HG03520 (cell line): ENCODE results near the gene PLCD4.

Experiments
- ATAC-seq: cut with Tn5 transposase; IDR thresholded peaks from one replicate; pipeline ENCODE4 v1.9.1; 2021; ENCODE audit warnings: mild to moderate bottlenecking, moderate library complexity; ENCODE audit not compliant: unreplicated experiment

The PLCD4 gene

GRCh38 chr2:218662377-218662776, 54.7 kb downstream of the PLCD4 start:
- no peak for ATAC-seq

- ATAC-seq = no peak
Measured at GRCh38 chr2:218662827-218663226, 55.1 kb downstream of the PLCD4 start.

DNA sequence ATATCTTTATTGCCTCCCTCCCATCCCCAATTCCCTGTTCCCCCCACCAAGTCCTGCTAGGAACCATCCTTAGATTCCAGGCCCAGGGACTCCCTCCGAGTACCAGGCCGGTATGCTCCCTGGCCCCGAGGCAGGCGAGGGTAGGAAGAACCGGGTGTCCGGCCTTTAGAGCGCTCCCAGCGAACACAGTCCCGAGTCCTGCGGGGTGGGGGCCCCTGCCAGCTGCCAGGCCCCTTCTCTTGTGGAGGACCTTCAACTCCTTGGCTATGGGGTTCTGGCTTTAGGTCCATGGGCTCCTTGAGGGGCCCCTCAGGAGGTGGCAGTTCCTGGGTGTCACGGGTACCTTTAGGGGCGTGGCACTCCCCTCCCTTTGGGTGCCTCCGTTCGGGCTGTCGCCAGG, 56.2 kb downstream of the PLCD4 start:
- ATAC-seq = no peak

DNA sequence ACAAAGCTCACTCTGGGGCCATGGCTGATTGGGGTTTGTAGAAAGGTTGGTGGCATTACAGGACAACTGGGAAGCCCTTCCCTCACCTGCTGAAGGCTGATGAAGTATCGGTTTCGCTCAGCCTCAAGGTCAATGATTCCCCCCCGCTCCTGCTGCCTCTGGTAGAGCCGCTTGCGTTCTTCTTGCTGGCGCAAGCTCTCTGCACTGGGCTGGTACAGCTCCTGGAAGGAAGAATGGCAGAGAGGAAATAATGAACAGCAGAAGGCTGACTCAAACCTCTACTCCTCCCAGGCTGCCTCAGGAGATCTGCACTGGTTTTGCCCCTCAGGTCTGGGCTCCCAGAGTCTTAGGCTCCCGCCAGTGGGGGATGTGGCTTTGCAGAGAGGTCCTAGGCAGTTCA, 57.0 kb downstream of the PLCD4 start:
- no peak for ATAC-seq

DNA sequence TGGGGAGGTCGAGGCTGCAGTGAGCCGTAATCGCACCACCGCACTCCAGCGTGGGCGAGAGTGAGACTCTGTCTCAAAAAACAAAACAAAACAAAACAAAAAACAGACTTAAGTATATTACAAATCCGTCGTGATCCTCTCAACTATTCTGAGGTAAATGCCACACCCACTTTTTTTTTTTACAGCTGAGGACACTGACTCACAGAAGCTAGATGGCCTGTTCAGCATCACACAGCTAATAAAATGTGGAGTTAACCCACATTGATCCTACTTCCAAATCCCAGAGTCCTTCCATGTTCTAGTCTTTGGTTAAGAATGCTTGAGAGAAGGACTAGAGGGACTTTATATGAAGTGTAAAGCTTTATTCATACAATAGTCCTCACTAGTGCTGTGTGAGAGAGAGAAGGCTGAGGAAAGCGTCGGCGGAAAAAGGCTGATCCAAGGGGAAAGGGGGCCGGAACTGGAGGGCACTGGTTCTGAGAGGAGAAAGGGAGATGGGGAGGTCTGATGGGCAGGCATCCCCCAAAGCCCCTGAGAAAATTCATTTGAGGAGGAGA, 63.5 kb downstream of the PLCD4 start:
- ATAC-seq = no peak

DNA sequence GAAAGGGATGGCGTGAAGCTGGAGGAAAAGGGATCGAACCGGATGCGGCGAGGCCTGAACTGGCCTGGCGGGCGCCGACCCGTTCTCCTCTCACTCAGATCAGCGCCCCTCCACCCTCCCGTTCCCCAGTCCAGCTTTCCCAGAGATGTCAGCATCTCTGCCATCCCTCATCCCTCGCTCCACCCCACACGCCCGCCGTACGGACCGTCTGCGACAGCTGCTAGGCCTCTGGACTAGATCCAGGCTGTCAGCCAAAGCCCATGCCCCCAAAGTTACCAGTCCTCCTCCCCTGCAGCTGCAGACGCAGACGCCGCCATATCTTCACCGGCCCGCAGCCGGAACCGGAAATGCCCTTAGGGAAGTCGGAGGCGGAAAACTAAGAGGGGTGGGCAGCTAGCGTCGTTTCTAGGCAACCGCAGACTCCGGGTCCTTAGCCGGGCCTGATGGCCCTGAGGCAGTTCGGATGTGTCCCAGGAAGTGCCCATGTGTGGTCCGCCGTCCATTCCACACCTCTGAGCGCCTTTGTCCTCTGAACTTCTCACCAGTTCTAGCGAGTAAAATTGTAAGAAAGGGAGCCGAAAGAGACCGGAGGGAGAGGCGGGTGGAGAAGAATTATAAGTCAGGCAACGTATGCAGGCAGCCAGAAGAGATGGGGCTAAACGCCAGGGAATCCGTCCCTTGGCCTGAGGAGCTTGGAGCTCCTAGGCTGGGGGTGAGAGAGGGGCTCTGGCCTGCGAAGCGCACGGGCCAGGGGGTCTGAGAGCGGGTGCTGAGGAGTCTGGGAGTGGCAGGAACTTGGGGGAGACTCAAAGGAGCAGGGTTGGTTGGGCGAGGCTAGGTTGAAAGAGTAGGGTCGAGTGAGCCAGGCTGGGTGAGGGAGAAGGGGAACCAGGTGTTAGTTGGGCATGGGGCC, 64.2 kb downstream of the PLCD4 start, which contains the start of the genes RNF25 and STK36:
TSS of gene RNF25 (minus strand) at position 349 of the 913 bp plus-strand sequence. CDS start at position 317, 32 bp downstream.
TSS of gene STK36 (plus strand) at position 433 of the 913 bp plus-strand sequence. CDS start 744 bp downstream, outside the sequence.
- ATAC-seq = peak; percentile 94

DNA sequence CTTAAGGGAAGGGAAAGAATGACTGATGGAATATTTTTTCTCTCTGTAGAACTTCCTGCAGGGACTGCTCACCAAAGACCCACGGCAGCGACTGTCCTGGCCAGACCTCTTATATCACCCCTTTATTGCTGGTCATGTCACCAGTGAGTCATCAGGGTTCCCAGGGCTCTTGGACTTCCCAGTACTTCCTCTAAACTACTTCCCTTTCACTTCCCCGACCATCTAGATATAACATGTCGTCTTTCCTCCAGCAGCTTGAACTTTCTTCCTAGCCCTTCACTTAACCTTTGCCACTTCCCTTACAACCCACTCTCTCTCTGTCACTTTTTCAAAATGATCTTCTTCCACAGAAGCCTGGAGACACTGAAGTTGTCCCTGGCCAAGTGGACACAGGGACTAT, 71.4 kb downstream of the PLCD4 start:
- no peak for ATAC-seq

DNA sequence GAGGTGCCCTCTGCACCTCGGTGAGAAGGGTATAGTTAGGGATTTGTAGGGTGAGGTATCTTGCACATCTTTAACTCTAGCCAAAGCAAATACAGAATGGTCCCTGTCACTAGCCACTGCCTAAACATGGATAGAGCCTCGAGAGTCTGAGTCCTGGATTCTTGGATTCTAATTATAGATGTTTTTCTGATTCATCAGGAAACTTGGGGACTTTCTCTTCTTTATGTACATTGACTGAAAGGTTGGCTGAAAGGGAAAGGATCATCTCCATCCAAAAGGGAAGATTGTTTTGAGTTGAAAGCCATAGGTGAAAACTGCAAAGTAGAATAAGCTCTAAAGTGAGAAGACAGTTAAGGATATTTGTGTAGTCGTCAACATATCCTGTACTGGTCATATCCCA, 72.4 kb downstream of the PLCD4 start:
- no peak for ATAC-seq
